HCT116 (cell line): Measurements from ENCODE around the gene PDLIM7. TPM values are rescaled to one million over a fixed set of nuclear protein-coding genes. Genes with fewer than 3 reads are reported as not detected.

Experiments used
- ATAC-seq: fragments of 200-7000 bp; cut with Tn5 transposase; 2 replicates; pipeline ENCODE4 v1.9.1; 2020; ENCODE audit warnings: mild to moderate bottlenecking, moderate library complexity
- BruUV-seq: library from RNA; stranded (reverse); fragments of 400-500 nt; replicated peaks from 2 replicates; lab custom pipeline; 2021; lab: Mats Ljungman, UMichigan
- CTCF ChIA-PET: fragments of 300-600 bp; sonication (Branson Sonifier 250); formaldehyde crosslinking; loops from one replicate; lab custom pipeline; 2021; ENCODE audit warnings: antibody characterized with exemption; lab: Charles Lee
- POLR2A ChIA-PET: fragments of 300-600, 350-600 bp; sonication (Branson Sonifier 250); formaldehyde crosslinking; loops from one replicate; lab custom pipeline; 2021; ENCODE audit warnings: antibody characterized with exemption; lab: Charles Lee
- RAD21 ChIA-PET, 2 experiments: fragments of 300-600 bp; sonication (Branson Sonifier 250); formaldehyde crosslinking; loops; one replicate each; lab custom pipeline; 2023; ENCODE audit warnings: low total read pairs in 2 of 2; ENCODE audit not compliant: uncharacterized antibody in 2 of 2, unreplicated experiment in 2 of 2, low non-redundant PET in 1 of 2; lab: Charles Lee
- DNase-seq: peaks from one replicate; pipeline ENCODE4 v3.0.0-alpha.2; 2010; ENCODE audit warnings: low read depth, low spot score
- H2AFZ ChIP-seq: fragments of 200-600 bp; shearing (Covaris generic), sonication (generic); 2 replicates; pipeline ENCODE4 v1.6.1; 2017; ENCODE audit warnings: low read depth, mixed run types, mixed read lengths, antibody characterized with exemption, low read length; ENCODE audit not compliant: poor library complexity, severe bottlenecking
- H3K27ac ChIP-seq: 2 replicates; pipeline ENCODE4 v1.5.1; 2012; ENCODE audit warnings: low read depth, low read length
- H3K27me3 ChIP-seq: fragments of 200-600 bp; sonication (generic); 2 replicates; pipeline ENCODE4 v1.6.1; 2016; ENCODE audit warnings: mixed run types, low read length, mixed read lengths; ENCODE audit not compliant: insufficient read depth
- H3K36me3 ChIP-seq, 2 experiments: fragments of 200-500 bp in 1 of 2; fragments of 200-600 bp in 1 of 2; sonication (Bioruptor generic) in 1 of 2; sonication (generic) in 1 of 2; 2 replicates each; pipeline versions ENCODE4 v1.5.1 to v1.6.1; 2014 to 2016; ENCODE audit warnings: low read length in 2 of 2, inconsistent platforms in 1 of 2, mixed read lengths in 1 of 2, mixed run types in 1 of 2; ENCODE audit not compliant: insufficient read depth in 2 of 2, control insufficient read depth in 1 of 2
- H3K4me1 ChIP-seq, 2 experiments: fragments of 200-600 bp in 1 of 2; sonication (generic) in 1 of 2; 2 replicates each; pipeline versions ENCODE4 v1.5.1 to v1.6.1; 2012 to 2017; ENCODE audit warnings: low read length in 2 of 2, inconsistent platforms in 1 of 2, mild to moderate bottlenecking in 1 of 2, mixed read lengths in 1 of 2, mixed run types in 1 of 2, moderate library complexity in 1 of 2; ENCODE audit not compliant: insufficient read depth in 2 of 2, control insufficient read depth in 1 of 2
- H3K4me2 ChIP-seq: fragments of 200-600 bp; sonication (generic); 2 replicates; pipeline ENCODE4 v1.6.1; 2017; ENCODE audit warnings: mixed run types, low read length, mixed read lengths
- H3K4me3 ChIP-seq, 2 experiments: fragments of 200-600 bp in 1 of 2; sonication (generic) in 1 of 2; replicated peaks in 1 of 2; 2 replicates each; pipeline ENCODE4 v1.5.1; 2011 to 2016; ENCODE audit warnings: low read length in 2 of 2, control low read depth in 1 of 2, low read depth in 1 of 2, mild to moderate bottlenecking in 1 of 2, mixed read lengths in 1 of 2, mixed run types in 1 of 2
- H3K79me2 ChIP-seq: fragments of 200-600 bp; sonication (generic); 2 replicates; pipeline ENCODE4 v1.6.1; 2017; ENCODE audit warnings: mild to moderate bottlenecking, mixed run types, low read length, moderate library complexity, mixed read lengths; ENCODE audit not compliant: insufficient read depth
- H3K9ac ChIP-seq: fragments of 200-600 bp; sonication (generic); 2 replicates; pipeline ENCODE4 v1.6.1; 2016; ENCODE audit warnings: low read length, mixed read lengths
- H3K9me2 ChIP-seq: fragments of 200-600 bp; sonication (generic), shearing (Covaris generic); 2 replicates; pipeline ENCODE4 v1.6.1; 2017; ENCODE audit warnings: mixed run types, mild to moderate bottlenecking, moderate library complexity; ENCODE audit not compliant: insufficient read depth
- H3K9me3 ChIP-seq, 2 experiments: fragments of 200-500 bp in 1 of 2; fragments of 200-600 bp in 1 of 2; sonication (Bioruptor generic) in 1 of 2; sonication (generic) in 1 of 2; 2 replicates each; pipeline ENCODE4 v1.6.1; 2014 to 2017; ENCODE audit warnings: low read length in 2 of 2, mixed read lengths in 2 of 2, inconsistent platforms in 1 of 2, low read depth in 1 of 2, mild to moderate bottlenecking in 1 of 2, mixed run types in 1 of 2, moderate library complexity in 1 of 2; ENCODE audit not compliant: control insufficient read depth in 1 of 2, insufficient read depth in 1 of 2
- H4K20me1 ChIP-seq: fragments of 200-600 bp; sonication (generic), shearing (Covaris generic); 2 replicates; pipeline ENCODE4 v1.6.1; 2017; ENCODE audit warnings: mixed run types, mild to moderate bottlenecking, moderate library complexity; ENCODE audit not compliant: insufficient read depth
- ATF3 ChIP-seq: IDR thresholded peaks from 2 replicates; pipeline ENCODE4 v1.6.1; 2012
- CBX3 ChIP-seq: IDR thresholded peaks from 2 replicates; pipeline ENCODE4 v1.6.1; 2012; ENCODE audit warnings: low read depth
- CTCF ChIP-seq, 3 experiments: fragments of 200-600 bp in 1 of 3; sonication (generic) in 1 of 3; IDR thresholded peaks in 2 of 3; conservative IDR thresholded peaks in 1 of 3; 2 replicates each; pipeline ENCODE4 v1.5.1; 2012 to 2017; ENCODE audit warnings: low read depth in 2 of 3, low read length in 2 of 3, antibody characterized with exemption in 1 of 3, borderline replicate concordance in 1 of 3, control low read depth in 1 of 3, mild to moderate bottlenecking in 1 of 3, mixed read lengths in 1 of 3, mixed run types in 1 of 3, moderate library complexity in 1 of 3; ENCODE audit not compliant: insufficient read depth in 1 of 3
- EGR1 ChIP-seq: IDR thresholded peaks from 2 replicates; pipeline ENCODE4 v1.6.1; 2012; ENCODE audit warnings: low read depth
- EZH2 ChIP-seq: fragments of 200-600 bp; sonication (generic); IDR thresholded peaks from 2 replicates; pipeline ENCODE4 v1.6.1; 2017; ENCODE audit warnings: antibody characterized with exemption, mixed run types
- FOSL1 ChIP-seq: IDR thresholded peaks from 2 replicates; pipeline ENCODE4 v1.6.1; 2012; ENCODE audit warnings: low read depth
- POLR2AphosphoS5 ChIP-seq: IDR thresholded peaks from 2 replicates; pipeline ENCODE4 v1.6.1; 2011; ENCODE audit warnings: mild to moderate bottlenecking, low read depth, low read length, moderate library complexity
- SP1 ChIP-seq: IDR thresholded peaks from 2 replicates; pipeline ENCODE4 v1.6.1; 2012; ENCODE audit warnings: low read depth
- SRF ChIP-seq: IDR thresholded peaks from 2 replicates; pipeline ENCODE4 v1.6.1; 2012; ENCODE audit warnings: low read depth
- YY1 ChIP-seq: IDR thresholded peaks from 2 replicates; pipeline ENCODE4 v1.6.1; 2011; ENCODE audit warnings: low read length, low read depth, moderate library complexity, mild to moderate bottlenecking; ENCODE audit not compliant: insufficient replicate concordance; ENCODE audit errors: extremely low read depth
- ZBTB33 ChIP-seq: IDR thresholded peaks from 2 replicates; pipeline ENCODE4 v1.6.1; 2011; ENCODE audit warnings: mild to moderate bottlenecking, low read length, moderate library complexity; ENCODE audit not compliant: insufficient replicate concordance; ENCODE audit errors: extremely low read depth
- ZNF274 ChIP-seq: fragments of 200-500 bp; sonication (Bioruptor generic); IDR thresholded peaks from 2 replicates; pipeline ENCODE4 v1.6.1; 2014; ENCODE audit warnings: mild to moderate bottlenecking, low read depth, low read length, inconsistent platforms
- intact Hi-C: fragments of 100-400 bp; cut with micrococcal nuclease; formaldehyde crosslinking; loops from 2 replicates; pipeline ENCODE4 v1.10.0; 2022
- total RNA-seq: library from RNA; stranded (reverse); gene quantifications from one replicate; pipeline ENCODE4 v1.2.1, GENCODE V29; 2021; ENCODE audit not compliant: unreplicated experiment

The PDLIM7 gene
- total RNA-seq, 1 experiment from 2014 or later = 153 TPM

GRCh38 chr5:177491983-177492746 is 5.2 kb downstream of the PDLIM7 start:
- Histone ChIP-seq H3K27me3 (no peaks in the 10 kb centered on the region), H3K79me2 (peaks cover 67% of the 10 kb centered on the region), H3K4me3 (no peak overlapping the region), H3K4me2 (no peak overlapping the region), H2AFZ (no peak overlapping the region), H3K9me2 (no peaks in the 10 kb centered on the region), H3K27ac (peak overlapping the region; percentile 96; the same call in 1 of the 2 replicates), H3K4me1 (peaks cover 31 to 58% of the 10 kb centered on the region in 2 experiments), H4K20me1 (peaks cover 11% of the 10 kb centered on the region; the same call in 1 of the 2 replicates), H3K9me3 (no peaks in the 10 kb centered on the region), H3K36me3 (peaks cover 14 to 43% of the 10 kb centered on the region in 2 experiments; a peak in 3 of 4 replicates), H3K9ac (no peak overlapping the region)
- ATAC-seq = no peak
- no peak for DNase-seq
- ChIA-PET RAD21 (no interaction called here), POLR2A (interaction anchor here (6.4 kb wide), 1 partner anchor 13 kb away, joined by 54 read pairs; no protein-coding TSS in a partner anchor), CTCF (interaction anchor here (0.6 to 1.3 kb wide), 3 partner anchors 9 to 184 kb away, joined by 3 read pairs; no protein-coding TSS in a partner anchor)
- BruUV-seq = no TSS peak
- intact Hi-C loops = no loop called here
- TF ChIP-seq POLR2AphosphoS5 (0 out of 2 replicates have a peak, but pooled peaks have one; percentile 5), ZNF274 (no peak)

- RAD21 ChIA-PET = no interaction called here
- Histone ChIP-seq H3K9me2 (no peaks in the 10 kb centered on the region), H3K4me1 (peaks cover 31 to 57% of the 10 kb centered on the region in 2 experiments), H2AFZ (no peak overlapping the region), H3K79me2 (peaks cover 62% of the 10 kb centered on the region), H3K27ac (peak overlapping the region; percentile 36; the same call in 1 of the 2 replicates), H3K27me3 (no peaks in the 10 kb centered on the region), H3K4me2 (0 out of 2 replicates have a peak overlapping the region, but pooled peaks have one; percentile 12), H3K9me3 (no peaks in the 10 kb centered on the region), H4K20me1 (peaks cover 11% of the 10 kb centered on the region; the same call in 1 of the 2 replicates), H3K4me3 (no peak overlapping the region), H3K36me3 (peaks cover 16 to 46% of the 10 kb centered on the region in 2 experiments; a peak in 3 of 4 replicates), H3K9ac (peak overlapping the region; percentile 20; the same call in 1 of the 2 replicates)
- ATAC-seq (peak; percentile 62), DNase-seq (no peak)
- CTCF ChIA-PET = interaction anchor here (0.6 kb wide), 1 partner anchor 183 kb away, joined by 3 read pairs; no protein-coding TSS in a partner anchor
- intact Hi-C loops = no loop called here
- POLR2A ChIA-PET = interaction anchor here (6.4 kb wide), 1 partner anchor 13 kb away, joined by 54 read pairs; no protein-coding TSS in a partner anchor
- BruUV-seq = no TSS peak
- TF ChIP-seq YY1 = peak; percentile 34
- TF ChIP-seq ATF3 = no peak
- no peak for TF ChIP-seq FOSL1
- no peak for TF ChIP-seq EZH2
- no peak for TF ChIP-seq SRF
- TF ChIP-seq CBX3 = no peak
- peak; percentile 43; the same call in 1 of the 2 replicates for TF ChIP-seq POLR2AphosphoS5
- TF ChIP-seq SP1 = no peak
- TF ChIP-seq ZBTB33 = peak; percentile 56
- TF ChIP-seq EGR1 = no peak
- peak in 2 of 3 experiments; percentile 92 to 98; a peak in 4 of 6 replicates for TF ChIP-seq CTCF (IDR thresholded peaks at IDR 0.05 in 2 of 3, conservative IDR thresholded peaks at IDR 0.05 in 1 of 3; ENCODE audit: borderline replicate concordance in 1 of 3, insufficient read depth in 1 of 3, low read depth in 2 of 3, low read length in 2 of 3)
Observed at GRCh38 chr5:177491429-177491945, 5.9 kb downstream of the PDLIM7 start.
